Activated CD8-positive, alpha-beta memory T cell treated with anti-CD3 and anti-CD28 coated beads, Interleukin-2, amount 50 U/mL, for 1 hour (primary cell): Measurements from ENCODE around the gene TRIM67.
"Not testable (repeated sequence)": the region's sequence is repeated elsewhere in the genome, so short reads cannot be mapped to it uniquely, and the experiment has no call there.

ENCODE experiments used
- DNase-seq: peaks from one replicate; pipeline ENCODE4 v3.0.0-alpha.2; 2020; ENCODE audit errors: extremely low read depth

TRIM67 gene

DNA sequence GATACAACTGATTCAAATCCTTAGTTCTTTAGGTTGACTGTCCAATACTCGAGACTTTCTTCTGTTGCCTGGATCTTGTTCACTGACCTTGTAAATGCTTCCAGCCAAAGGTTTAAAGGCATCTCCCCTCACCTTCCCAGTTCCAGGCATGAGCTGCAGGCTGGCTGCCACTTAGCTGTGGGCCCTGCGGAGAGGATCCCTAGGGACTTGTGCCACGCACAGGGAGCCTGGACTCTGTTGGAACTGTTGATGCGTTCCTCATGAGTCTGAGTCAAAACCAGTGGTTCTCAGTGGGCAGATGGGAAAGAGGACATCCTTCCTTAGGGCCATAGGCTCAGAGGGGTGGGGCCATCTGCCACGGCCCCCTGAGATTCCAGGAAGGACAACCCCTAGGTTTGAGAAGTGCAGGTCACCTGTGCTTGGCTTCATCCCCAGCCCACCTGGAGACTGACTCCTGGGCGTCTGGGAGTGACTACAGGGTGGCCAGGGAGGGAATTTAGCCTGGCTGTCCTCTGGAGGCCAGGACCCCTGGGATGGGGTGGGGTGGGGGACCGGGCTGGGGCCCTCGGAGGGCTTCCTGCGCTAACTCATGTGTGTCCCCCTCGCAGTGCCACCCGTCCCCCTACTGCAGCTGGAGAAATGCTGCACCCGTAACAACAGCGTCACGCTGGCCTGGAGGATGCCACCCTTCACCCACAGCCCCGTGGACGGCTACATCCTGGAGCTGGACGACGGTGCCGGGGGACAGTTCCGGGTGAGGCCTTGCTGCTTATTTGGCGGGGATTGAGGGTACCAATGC is 41.6 kb downstream of the TRIM67 start:
- no peak for DNase-seq

DNA sequence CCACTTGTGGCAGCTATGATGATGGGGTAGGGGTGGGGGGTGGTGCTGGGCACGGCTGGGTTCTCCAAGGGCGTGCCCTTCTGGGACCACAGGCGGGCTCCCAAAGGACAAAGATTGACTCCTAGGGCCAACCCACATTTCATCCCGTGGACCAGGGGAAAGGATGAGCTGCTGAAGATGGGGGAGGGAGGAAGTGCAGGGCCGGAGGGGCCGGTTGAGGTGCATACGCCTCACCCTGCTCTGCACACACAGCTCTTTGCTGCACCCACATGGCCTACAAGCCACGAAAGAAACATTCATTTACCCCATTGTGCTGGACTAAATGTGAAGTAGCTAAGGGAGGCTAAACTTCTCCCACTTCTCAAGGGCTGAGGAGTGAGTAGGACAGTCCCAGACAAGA is 45.0 kb downstream of the TRIM67 start:
- no peak for DNase-seq

GRCh38 chr1:231207437-231207836 is 45.6 kb downstream of the TRIM67 start:
- no peak for DNase-seq

DNA sequence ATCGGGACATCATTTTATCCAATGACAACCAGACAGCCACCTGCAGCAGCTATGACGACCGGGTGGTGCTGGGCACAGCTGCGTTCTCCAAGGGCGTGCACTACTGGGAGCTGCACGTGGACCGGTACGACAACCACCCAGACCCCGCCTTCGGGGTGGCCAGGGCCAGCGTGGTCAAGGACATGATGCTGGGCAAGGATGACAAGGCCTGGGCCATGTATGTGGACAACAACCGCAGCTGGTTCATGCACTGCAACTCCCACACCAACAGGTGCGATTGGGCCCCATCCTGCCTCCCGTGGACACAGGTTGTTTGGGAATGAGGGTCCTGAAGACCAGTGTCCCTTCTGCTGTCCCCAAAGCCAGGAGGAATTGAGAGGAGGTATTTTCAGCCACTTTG is 47.1 kb downstream of the TRIM67 start:
- no peak for DNase-seq

GRCh38 chr1:231209531-231209930 is 47.7 kb downstream of the TRIM67 start:
- no peak for DNase-seq

DNA sequence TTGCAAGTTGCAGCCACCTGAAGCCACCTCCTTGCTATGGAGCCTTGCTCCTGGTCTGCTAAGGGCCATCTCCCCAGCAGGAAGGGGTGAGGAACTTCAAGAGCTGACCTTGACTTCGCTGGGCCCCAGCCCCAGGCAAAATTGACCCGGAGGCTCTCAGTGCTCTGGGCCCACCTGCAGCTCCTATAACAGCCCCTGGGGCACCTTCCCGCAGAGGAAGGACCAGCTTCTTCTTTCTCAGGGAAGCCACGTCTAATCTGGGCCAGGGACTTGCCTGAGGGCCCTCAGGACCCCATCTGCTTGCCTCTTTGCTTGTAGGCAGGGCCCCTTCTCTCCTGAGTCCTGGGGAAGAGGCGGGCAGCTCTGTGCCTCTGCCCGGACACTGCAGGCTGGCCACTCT is 48.3 kb downstream of the TRIM67 start:
- DNase-seq: no peak

DNA sequence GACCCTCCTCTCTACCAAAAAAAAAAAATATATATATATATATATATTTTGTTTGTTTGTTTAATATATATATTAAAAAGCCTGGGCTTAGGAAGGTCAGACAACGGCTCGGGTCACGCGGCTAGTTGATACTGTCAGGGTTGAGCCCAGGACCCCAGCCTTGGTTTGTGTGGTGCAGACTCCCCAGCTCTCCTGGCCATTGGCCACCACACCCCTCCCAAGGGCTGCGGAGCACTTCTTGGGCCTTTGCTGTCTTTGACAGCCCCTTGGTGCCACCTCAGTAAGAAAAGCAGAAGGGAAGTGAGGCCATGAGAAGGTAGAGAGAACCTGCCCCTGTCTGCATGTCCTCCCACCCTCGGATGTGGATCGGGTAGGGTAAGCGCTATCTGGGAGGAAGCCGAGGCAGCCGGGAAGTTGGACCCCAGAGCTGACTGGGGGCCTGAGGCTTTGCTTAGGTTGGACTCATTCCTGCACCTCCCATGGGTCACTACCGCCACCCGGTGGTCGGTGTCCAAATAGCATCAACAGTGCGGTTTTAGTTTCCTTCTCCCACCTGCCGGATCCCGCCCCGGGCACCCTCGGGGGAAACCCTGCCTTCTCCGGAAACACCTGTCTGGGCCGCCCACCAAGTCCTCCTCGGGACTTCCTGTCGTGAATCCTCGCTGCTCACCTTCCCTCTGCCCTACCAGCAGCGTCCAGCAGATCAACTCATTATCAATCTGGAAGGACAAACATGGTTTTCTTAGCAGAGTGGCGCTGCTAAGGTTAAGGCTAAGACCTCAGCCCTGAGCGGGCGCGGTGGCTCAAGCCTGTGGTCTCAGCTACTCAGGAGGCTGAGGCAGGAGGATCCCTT is 49.4 kb downstream of the TRIM67 start:
- DNase-seq: peak; percentile 49

DNA sequence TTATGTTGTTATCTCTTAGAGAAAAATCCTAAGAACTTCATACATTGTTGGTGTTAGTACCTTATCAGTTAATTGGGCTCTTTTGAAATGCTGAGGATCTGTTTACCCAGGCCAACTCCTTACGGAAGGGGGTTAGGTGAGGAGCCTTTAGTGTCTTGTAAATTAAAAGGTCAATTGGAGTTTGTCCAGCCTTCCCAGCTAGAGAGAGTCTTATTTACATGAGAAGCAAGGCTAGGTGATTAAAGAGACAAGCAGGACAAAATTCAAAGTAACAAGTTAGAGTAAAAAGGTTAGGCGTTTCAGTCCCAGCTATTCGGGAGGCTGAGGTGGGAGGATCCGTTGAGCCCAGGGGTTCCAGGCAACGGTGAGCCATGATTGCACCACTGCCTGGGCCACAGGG is 50.4 kb downstream of the TRIM67 start:
- DNase-seq: not testable (repeated sequence)

- no peak for DNase-seq
Measured at GRCh38 chr1:231213831-231214573, 52.1 kb downstream of the TRIM67 start.

- no peak for DNase-seq
Measured at GRCh38 chr1:231214918-231215680, 53.2 kb downstream of the TRIM67 start.

DNA sequence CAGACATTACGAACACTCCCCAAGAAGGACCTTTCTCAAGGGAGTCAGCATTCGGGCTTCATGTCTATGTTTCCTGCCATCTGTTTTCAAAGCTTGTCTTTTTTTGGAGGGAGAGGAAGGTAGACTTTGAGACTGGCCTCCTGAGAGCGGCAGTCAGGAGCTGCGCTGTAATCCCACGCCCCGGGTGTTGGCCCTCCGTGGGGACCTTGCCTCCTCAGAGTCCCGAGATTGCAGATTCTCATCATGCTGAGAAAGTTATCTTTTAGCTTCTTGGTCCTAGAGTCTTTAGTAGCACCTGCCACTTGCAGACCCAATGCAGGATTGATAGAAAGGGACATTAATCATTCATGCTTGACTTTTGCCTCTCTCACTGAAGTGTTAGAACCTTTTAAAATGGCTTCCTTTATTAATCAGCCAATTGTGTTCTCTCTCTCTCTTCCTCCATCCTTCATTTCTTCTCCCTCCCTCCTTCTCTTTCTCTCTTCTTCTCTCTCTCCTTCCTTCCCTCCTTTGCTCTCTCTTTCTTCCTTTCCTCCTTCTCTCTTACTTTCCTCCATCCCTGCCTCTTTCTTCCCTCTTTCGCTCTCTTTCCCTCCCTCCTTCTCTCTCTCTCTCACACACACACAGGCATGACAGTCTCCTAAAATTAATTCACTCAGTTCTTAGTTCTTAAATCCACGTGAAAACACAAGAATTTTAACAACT is 54.0 kb downstream of the TRIM67 start:
- DNase-seq: no peak

- DNase-seq: no peak
Measured at GRCh38 chr1:231216498-231216897, 54.6 kb downstream of the TRIM67 start.

DNA sequence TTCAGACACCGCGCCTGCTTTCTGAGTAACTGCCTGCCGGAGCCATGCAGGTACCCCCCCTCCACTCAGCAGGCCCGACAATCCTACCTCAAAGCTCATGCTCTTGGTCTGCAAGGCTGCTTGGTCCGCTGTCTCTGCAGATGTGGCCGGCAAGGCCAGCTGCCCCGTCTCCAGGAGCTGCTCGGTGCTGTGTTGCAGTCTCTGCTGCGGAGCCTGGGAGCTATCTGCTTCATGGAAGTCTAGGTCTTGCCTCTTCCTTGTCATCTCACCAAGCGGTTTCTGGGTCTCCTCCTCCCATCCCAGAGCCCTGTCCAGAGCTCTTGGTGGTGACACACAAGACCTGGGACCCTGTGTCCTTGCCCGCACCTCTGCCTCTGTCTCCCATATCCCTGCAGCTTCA is 55.2 kb downstream of the TRIM67 start:
- no peak for DNase-seq

DNA sequence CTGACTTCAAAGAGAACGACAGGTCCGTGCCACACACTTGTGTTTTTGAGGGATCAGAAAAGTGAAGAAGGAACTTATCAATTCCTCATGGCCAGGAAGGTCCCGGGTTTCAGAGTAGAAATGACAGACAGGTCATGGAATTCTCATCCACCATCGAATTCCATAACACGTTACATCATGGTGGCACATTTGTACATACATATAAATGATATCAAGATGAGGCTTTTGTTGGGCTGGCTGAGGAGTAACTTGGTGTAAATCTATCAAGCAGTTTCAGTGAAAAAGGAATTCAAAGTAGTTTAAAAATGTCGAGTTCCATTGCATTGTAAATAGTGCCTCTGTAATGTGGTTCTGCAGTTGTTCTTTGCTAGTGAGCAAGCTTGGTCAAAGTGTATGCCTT is 56.2 kb downstream of the TRIM67 start:
- no peak for DNase-seq

- no peak for DNase-seq
Measured at GRCh38 chr1:231219422-231220401, 57.9 kb downstream of the TRIM67 start.

GRCh38 chr1:231220801-231221200 is 58.9 kb downstream of the TRIM67 start:
- no peak for DNase-seq

GRCh38 chr1:231226156-231226555 is 64.3 kb downstream of the TRIM67 start:
- DNase-seq: no peak

DNA sequence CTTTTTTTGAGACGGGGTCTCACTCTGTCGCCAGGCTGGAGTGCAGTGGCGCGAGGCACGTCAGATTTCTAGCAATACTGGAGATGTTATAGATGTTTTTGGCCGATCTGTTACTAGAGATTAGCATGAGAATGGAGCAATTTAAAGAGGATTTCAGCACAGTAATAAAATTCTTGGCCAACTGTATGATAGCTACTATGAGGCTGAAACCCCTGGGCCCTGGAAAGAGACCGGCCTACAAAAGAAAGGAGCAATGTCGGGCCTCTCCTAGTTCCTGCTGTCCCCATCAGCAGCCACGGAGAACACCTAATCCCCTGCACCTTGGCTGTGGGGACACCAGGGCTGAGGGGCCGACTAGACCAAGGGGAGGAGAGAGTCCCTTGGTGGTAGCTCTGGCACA is 69.7 kb downstream of the TRIM67 start:
- no peak for DNase-seq

GRCh38 chr1:231232870-231233734 is 71.2 kb downstream of the TRIM67 start:
- no peak for DNase-seq
